Loucy (cell line): ENCODE data around the gene CKS1B.
A peak's percentile ranks its signal among the peaks of the same experiment; 100 is the strongest.

Experiments
- H2AFZ ChIP-seq: fragments of 200-600 bp; sonication (generic); 2 replicates; pipeline ENCODE4 v1.6.0; 2016; ENCODE audit warnings: antibody characterized with exemption, mild to moderate bottlenecking, low read length, moderate library complexity
- H3F3A ChIP-seq: fragments of 200-600 bp; 2 replicates; pipeline ENCODE4 v1.6.0; 2016; ENCODE audit warnings: antibody characterized with exemption, low read depth, mild to moderate bottlenecking
- H3K27me3 ChIP-seq: fragments of 200-600 bp; sonication (generic); 2 replicates; pipeline ENCODE4 v1.6.1; 2014; ENCODE audit warnings: low read length, mild to moderate bottlenecking; ENCODE audit not compliant: insufficient read depth, poor library complexity, severe bottlenecking
- H3K36me3 ChIP-seq: fragments of 200-600 bp; sonication (generic); 2 replicates; pipeline ENCODE4 v1.6.1; 2016; ENCODE audit warnings: low read length; ENCODE audit not compliant: insufficient read depth
- H3K4me1 ChIP-seq: fragments of 200-600 bp; sonication (generic); 2 replicates; pipeline ENCODE4 v1.5.1; 2014; ENCODE audit warnings: low read length, mild to moderate bottlenecking; ENCODE audit not compliant: insufficient read depth, poor library complexity, severe bottlenecking
- H3K4me2 ChIP-seq: fragments of 200-600 bp; sonication (generic); 2 replicates; pipeline ENCODE4 v1.6.0; 2014; ENCODE audit warnings: antibody characterized with exemption, low read length, low read depth, mild to moderate bottlenecking; ENCODE audit not compliant: poor library complexity, severe bottlenecking
- H3K4me3 ChIP-seq: fragments of 200-600 bp; sonication (generic); 2 replicates; pipeline ENCODE4 v1.5.1; 2014; ENCODE audit warnings: low read length, mild to moderate bottlenecking, mixed read lengths; ENCODE audit not compliant: poor library complexity, severe bottlenecking
- H3K79me2 ChIP-seq: fragments of 200-600 bp; sonication (generic); 2 replicates; pipeline ENCODE4 v1.6.1; 2014; ENCODE audit warnings: low read length; ENCODE audit not compliant: insufficient read depth
- H3K9ac ChIP-seq: fragments of 200-600 bp; sonication (generic); 2 replicates; pipeline ENCODE4 v1.6.0; 2014; ENCODE audit warnings: mild to moderate bottlenecking, low read depth, low read length, moderate library complexity; ENCODE audit not compliant: poor library complexity, severe bottlenecking
- H3K9me2 ChIP-seq: fragments of 200-600 bp; sonication (generic); replicated peaks from 2 replicates; pipeline ENCODE4 v1.6.1; 2016; ENCODE audit warnings: low read depth, low read length, mixed read lengths
- H3K9me3 ChIP-seq: fragments of 200-600 bp; sonication (generic); 2 replicates; pipeline ENCODE4 v1.6.1; 2014; ENCODE audit warnings: mild to moderate bottlenecking, antibody characterized with exemption, low read length, low read depth; ENCODE audit not compliant: insufficient read depth
- H4K20me1 ChIP-seq: fragments of 200-600 bp; sonication (generic); 2 replicates; pipeline ENCODE4 v1.6.0; 2014; ENCODE audit warnings: antibody characterized with exemption, low read length, mild to moderate bottlenecking; ENCODE audit not compliant: insufficient read depth, poor library complexity, severe bottlenecking
- CTCF ChIP-seq: fragments of 200-600 bp; sonication (generic); conservative IDR thresholded peaks from 2 replicates; pipeline ENCODE4 v1.5.1; 2014; ENCODE audit warnings: mild to moderate bottlenecking, antibody characterized with exemption, low read length
- EZH2phosphoT487 ChIP-seq: fragments of 200-600 bp; IDR thresholded peaks from 2 replicates; pipeline ENCODE4 v1.6.1; 2018; ENCODE audit warnings: antibody characterized with exemption, mild to moderate bottlenecking, moderate library complexity, borderline replicate concordance

CKS1B gene

GRCh38 chr1:154992721-154993571 is 18.5 kb downstream of the CKS1B start:
- Histone ChIP-seq H3K27me3 (no peaks in the 10 kb centered on the region), H3K4me3 (no peak overlapping the region), H3K4me2 (no peak overlapping the region), H3K9ac (no peak overlapping the region), H3K36me3 (no peaks in the 10 kb centered on the region), H2AFZ (no peak overlapping the region), H3F3A (0 out of 2 replicates have a peak, but pooled peaks cover 7% of the 10 kb centered on the region), H4K20me1 (no peaks in the 10 kb centered on the region), H3K79me2 (no peaks in the 10 kb centered on the region), H3K9me2 (no peaks in the 10 kb centered on the region), H3K9me3 (no peaks in the 10 kb centered on the region), H3K4me1 (peaks cover 23% of the 10 kb centered on the region)
- no peak for TF ChIP-seq EZH2phosphoT487
- peak; percentile 53 for TF ChIP-seq CTCF

GRCh38 chr1:154993572-154994268 is 19.2 kb downstream of the CKS1B start, which contains the start of gene LENEP:
LENEP (plus strand) TSS chr1:154993586; CDS start chr1:154993608, 22 bp downstream.
- H3K9me2 ChIP-seq, result no peaks in the 10 kb centered on the region
- no peaks in the 10 kb centered on the region for H3K36me3 ChIP-seq
- H2AFZ ChIP-seq, result no peak within 1 kb of the TSS
- peaks cover 25% of the 10 kb centered on the region for H3K4me1 ChIP-seq
- H3K4me3 ChIP-seq, result no peak within 1 kb of the TSS
- TF ChIP-seq EZH2phosphoT487 (no peak), CTCF (no peak)
- H3F3A ChIP-seq, result 0 out of 2 replicates have a peak, but pooled peaks cover 7% of the 10 kb centered on the region
- H4K20me1 ChIP-seq, result no peaks in the 10 kb centered on the region
- no peak within 1 kb of the TSS for H3K4me2 ChIP-seq
- no peaks in the 10 kb centered on the region for H3K27me3 ChIP-seq
- H3K9ac ChIP-seq, result no peak within 1 kb of the TSS
- no peaks in the 10 kb centered on the region for H3K9me3 ChIP-seq
- H3K79me2 ChIP-seq, result no peaks in the 10 kb centered on the region

GRCh38 chr1:154994269-154994587 is 19.7 kb downstream of the CKS1B start:
- H3K79me2 ChIP-seq, result no peaks in the 10 kb centered on the region
- peaks cover 8% of the 10 kb centered on the region for H3F3A ChIP-seq
- no peak overlapping the region for H3K4me2 ChIP-seq
- peaks cover 24% of the 10 kb centered on the region for H3K4me1 ChIP-seq
- H3K27me3 ChIP-seq, result no peaks in the 10 kb centered on the region
- H3K4me3 ChIP-seq, result no peak overlapping the region
- TF ChIP-seq EZH2phosphoT487 (no peak), CTCF (no peak)
- H3K9me2 ChIP-seq, result no peaks in the 10 kb centered on the region
- H4K20me1 ChIP-seq, result no peaks in the 10 kb centered on the region
- no peaks in the 10 kb centered on the region for H3K36me3 ChIP-seq
- H3K9ac ChIP-seq, result no peak overlapping the region
- no peaks in the 10 kb centered on the region for H3K9me3 ChIP-seq
- no peak overlapping the region for H2AFZ ChIP-seq
